D721Med (cell line): Measurements from ENCODE around the gene PC.

Source experiments
- DNase-seq: peaks from one replicate; pipeline ENCODE4 v3.0.0; 2011; ENCODE audit warnings: low spot score; ENCODE audit not compliant: insufficient read length
- FAIRE-seq: peaks from 2 replicates; lab custom pipeline; 2011; peaks lifted over from hg19 to GRCh38; lab: Jason Lieb, UNC
- CTCF ChIP-seq: IDR thresholded peaks from 2 replicates; pipeline ENCODE4 v1.5.1; 2012; ENCODE audit warnings: mild to moderate bottlenecking, control low read depth; ENCODE audit not compliant: insufficient read depth; ENCODE audit errors: missing control alignments

PC gene

DNA sequence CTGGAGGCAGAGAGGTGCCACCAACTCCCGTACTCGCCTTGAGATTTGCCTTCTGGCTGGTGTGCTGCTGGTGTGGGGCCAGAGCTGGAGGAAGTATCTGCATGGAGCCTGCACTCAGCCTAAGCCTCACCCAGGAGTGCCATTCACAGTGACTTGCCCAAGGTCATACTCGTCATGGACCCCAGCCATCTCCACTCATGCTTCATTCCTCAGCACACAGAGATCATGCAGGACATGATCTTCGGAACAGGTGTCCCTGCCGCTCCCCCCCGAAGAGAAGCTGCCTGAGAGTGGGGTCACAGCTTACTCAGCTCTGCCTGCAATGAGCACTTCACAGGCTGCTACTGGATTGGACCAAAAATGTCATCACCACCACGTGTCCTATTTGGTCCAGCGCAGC lies 49.0 kb downstream of the PC start:
- DNase-seq: no peak
- no peak for TF ChIP-seq CTCF
- FAIRE-seq: no peak

DNA sequence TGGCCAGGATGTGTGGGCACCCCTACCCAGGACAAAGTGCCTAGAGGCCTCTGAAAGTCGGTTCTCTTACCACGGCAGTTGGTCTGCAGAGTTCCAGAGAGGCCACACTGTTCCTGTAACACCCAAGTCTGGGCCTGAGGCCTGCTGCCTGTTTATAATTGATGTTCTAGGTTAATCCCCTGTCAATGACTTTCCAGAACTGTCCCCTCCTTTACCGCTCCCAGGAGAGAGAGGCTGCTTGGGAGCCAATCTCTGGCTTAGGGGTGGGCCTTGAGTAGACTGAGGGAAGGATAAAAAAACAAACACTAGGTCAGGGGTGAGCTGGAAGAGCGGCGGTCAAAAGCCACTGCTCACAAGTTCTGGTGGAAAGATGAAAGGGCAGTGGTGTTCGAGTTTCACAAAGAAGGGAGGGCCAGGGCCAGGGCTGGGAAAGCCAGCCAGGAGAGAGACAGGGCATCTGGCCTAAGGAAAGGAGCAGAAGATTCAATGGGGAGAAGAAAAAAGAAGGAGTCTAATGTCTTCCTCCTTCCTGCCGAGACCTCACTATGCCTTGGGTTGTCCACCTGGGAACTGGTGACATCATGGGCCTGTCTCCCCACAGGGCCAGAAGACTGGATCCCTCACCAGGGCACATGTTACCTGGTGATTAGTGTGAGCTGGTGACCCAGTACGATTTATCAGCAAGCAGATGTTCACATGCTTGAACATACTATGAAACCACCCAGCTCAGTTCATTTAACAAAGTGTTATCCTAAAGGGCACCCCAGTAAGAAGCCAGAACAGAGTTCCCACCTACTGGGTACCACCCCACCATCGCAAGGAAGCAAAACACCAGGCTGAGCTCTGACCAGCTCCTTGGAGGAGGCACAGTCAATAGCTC lies 50.2 kb downstream of the PC start:
- TF ChIP-seq CTCF: no peak
- DNase-seq: no peak
- no peak for FAIRE-seq

DNA sequence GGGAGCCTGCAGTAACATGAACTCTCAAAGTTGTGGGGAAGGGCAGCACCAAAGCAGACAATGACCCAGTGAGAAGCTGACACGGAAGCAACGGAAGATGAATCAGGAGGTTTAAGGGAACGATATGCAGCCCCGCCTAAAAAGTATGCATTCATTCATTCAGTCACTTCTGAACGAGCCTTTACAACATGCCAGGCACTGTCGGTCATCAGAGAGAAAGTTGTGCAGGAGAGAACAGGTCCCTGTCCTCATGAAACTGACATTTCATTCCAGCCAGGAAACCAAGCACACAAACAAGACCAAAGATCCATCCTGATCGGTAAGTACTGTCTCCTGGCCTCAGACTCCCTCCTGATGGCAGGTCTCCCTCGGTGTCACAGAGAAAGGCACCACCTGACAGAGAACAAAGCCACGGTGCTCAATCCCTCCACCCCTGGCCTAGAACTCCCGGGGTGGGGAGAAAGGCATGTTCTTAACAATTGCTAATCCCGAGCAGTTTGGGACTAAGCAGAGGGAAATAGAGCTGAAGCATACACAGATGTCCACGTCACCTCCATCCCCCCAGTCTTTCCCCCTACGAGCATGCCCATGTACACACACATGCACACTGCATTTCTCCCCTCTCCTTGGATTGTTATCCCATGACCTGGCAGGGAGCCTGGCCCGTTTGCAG lies 52.0 kb downstream of the PC start:
- DNase-seq (no peak), FAIRE-seq (no peak)
- TF ChIP-seq CTCF: no peak

DNA sequence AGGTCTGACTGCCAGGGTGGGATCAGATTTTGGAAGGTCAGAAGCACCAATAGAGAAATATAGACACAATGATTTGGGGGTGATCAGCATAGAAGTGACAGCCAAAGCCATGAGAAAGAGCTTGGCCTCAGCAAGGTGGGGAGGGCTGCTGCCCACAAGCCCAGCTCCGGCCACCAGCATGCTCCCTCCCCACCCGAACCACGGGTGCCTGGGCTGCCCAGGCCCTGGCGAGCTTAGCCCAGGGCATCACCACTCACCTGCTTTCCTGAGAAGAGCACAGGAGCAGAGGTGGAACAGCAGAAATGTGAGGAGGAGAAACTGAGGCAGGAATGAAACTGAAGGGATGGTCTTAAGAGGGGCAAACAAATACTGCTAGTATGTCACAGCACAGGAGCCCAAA lies 52.6 kb downstream of the PC start:
- FAIRE-seq (no peak), DNase-seq (no peak)
- no peak for TF ChIP-seq CTCF

- no peak for TF ChIP-seq CTCF
Observed at GRCh38 chr11:66904981-66905521, 53.1 kb downstream of the PC start.

GRCh38 chr11:66904561-66904960 lies 53.6 kb downstream of the PC start:
- no peak for DNase-seq
- no peak for FAIRE-seq
- no peak for TF ChIP-seq CTCF

More at GRCh38 chr11:66904981-66905521, 53.1 kb downstream of the PC start:
- FAIRE-seq (no peak), DNase-seq (no peak)
